Measurements from ENCODE around the gene CLDN15. TPM values are rescaled to one million over a fixed set of nuclear protein-coding genes. Genes with fewer than 3 reads are reported as not detected.

Gene CLDN15
- total RNA-seq, 2 experiments from 2014 or later = 12.6 to 15.2 TPM

DNA sequence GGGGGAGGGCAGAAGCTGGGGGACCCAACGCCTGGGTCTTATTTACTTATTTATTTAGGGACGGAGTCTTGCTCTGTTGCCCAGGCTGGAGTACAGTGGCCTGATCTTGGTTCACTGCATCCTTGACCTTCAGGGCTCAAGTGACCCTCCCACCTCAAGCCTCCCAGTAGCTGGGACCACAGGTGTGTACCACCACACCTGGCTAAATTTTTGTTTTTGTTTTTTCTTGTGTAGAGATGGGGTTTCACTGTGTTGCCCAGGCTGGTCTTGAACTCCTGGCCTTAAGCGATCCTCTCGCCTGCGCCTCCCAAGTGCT, 35.0 kb downstream of the CLDN15 start:
- no peak overlapping the region for H3K27ac Mint-ChIP-seq
- intact Hi-C loops (cut with DNase I, micrococcal nuclease) = no loop called here
- no peak for TF ChIP-seq CTCF (IDR thresholded peaks at IDR 0.05)
- peaks cover 0 to 13% of the 10 kb centered on the region in 2 experiments for H3K9me3 ChIP-seq (ENCODE audit: control insufficient read depth in 1 of 2, insufficient read depth in 1 of 2, low read length in 2 of 2)
- H3K27me3 Mint-ChIP-seq = peaks cover 36% of the 10 kb centered on the region
- H3K36me3 ChIP-seq (ENCODE audit: insufficient read depth, low read length) = no peaks in the 10 kb centered on the region
- peaks cover 4% of the 10 kb centered on the region for H3K36me3 Mint-ChIP-seq (ENCODE audit: low read depth)
- CTCF ChIA-PET = interaction anchor here (0.5 to 2.6 kb wide), 2 partner anchors 10 to 304 kb away, joined by 3 to 7 read pairs; no protein-coding TSS in a partner anchor
- no peak overlapping the region for H3K27ac ChIP-seq (ENCODE audit: low read depth in 1 of 2, low read length in 2 of 2)
- ATAC-seq (ENCODE audit: poor library complexity) = no peak
- no peak overlapping the region for H3K4me3 Mint-ChIP-seq
- POLR2A ChIA-PET = interaction anchor here (1.4 kb wide), 1 partner anchor 15 kb away, joined by 4 read pairs; the partner anchor contains the start of gene ZNHIT1
- DNase-seq = no peak
- peaks cover 18 to 24% of the 10 kb centered on the region in 2 experiments for H3K27me3 ChIP-seq (ENCODE audit: control insufficient read depth in 1 of 2, insufficient read depth in 2 of 2, low read length in 2 of 2)
- H3K4me1 Mint-ChIP-seq (ENCODE audit: low read depth) = peaks cover 15% of the 10 kb centered on the region
- no peak overlapping the region for H3K4me3 ChIP-seq (ENCODE audit: low read length)
- H3K9me3 Mint-ChIP-seq = no peaks in the 10 kb centered on the region
- peaks cover 37% of the 10 kb centered on the region for H3K4me1 ChIP-seq (ENCODE audit: insufficient read depth, low read length)

DNA sequence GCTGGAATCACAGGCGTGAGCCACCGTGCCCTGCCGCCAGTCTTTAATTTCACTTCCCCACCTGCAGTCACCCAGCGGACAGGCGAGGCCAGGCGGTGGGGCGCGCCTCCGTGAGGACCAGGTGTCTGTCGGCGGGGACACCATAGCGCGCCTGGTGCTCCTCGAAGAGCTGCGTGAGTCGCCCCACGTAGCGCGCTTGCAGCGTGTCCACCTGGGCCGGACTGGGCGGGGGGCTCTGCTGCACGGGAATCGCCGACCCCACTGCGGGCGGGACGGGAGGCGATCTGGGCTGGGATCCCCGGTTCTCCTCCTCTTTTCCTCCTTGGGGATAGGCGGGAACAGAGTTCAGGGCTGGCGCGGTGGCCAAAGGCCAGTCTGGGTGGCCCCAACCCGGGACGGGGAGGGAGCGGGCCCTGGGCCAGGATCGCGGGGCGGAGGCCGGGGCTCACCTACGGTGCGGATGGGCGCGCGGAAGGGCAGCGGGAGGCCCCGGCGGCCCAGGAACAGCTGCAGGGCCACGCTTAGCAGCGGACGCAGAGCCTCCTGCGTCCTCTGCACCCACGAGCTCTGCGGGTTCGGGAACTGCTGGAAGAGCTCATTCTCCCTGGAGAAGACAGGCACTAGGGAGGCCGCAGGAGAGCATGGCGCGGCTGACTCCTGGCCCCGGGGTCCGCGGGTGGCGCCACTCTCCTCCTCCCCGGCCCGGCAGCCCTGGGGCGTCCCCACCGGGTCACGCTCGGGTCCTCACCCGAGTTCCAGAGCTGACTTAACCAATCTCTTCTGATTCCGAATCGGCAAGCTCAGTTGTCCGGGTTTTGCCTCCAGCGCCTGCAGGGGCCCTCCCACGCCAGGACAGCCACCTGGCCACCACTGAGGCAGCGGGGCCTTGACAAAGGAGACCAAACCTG, 35.7 kb downstream of the CLDN15 start:
- DNase-seq (peak in 1 of 14 experiments; percentile 25), ATAC-seq (ENCODE audit: poor library complexity) (no peak)
- intact Hi-C loops (cut with DNase I, micrococcal nuclease) = no loop called here
- CTCF ChIA-PET = interaction anchor here (0.5 kb wide), 2 partner anchors 19 to 303 kb away, joined by 3 to 5 read pairs; no protein-coding TSS in a partner anchor
- no peak for TF ChIP-seq CTCF (IDR thresholded peaks at IDR 0.05)
- peaks cover 40% of the 10 kb centered on the region for H3K27me3 Mint-ChIP-seq
- H3K9me3 ChIP-seq (ENCODE audit: control insufficient read depth in 1 of 2, insufficient read depth in 1 of 2, low read length in 2 of 2) = peaks cover 0 to 13% of the 10 kb centered on the region in 2 experiments
- no peak overlapping the region for H3K27ac Mint-ChIP-seq
- peaks cover 15% of the 10 kb centered on the region for H3K4me1 Mint-ChIP-seq (ENCODE audit: low read depth)
- H3K36me3 Mint-ChIP-seq (ENCODE audit: low read depth) = peaks cover 4% of the 10 kb centered on the region
- no peaks in the 10 kb centered on the region for H3K9me3 Mint-ChIP-seq
- H3K36me3 ChIP-seq (ENCODE audit: insufficient read depth, low read length) = no peaks in the 10 kb centered on the region
- no peak overlapping the region for H3K4me3 ChIP-seq (ENCODE audit: low read length)
- peaks cover 18 to 24% of the 10 kb centered on the region in 2 experiments for H3K27me3 ChIP-seq (ENCODE audit: control insufficient read depth in 1 of 2, insufficient read depth in 2 of 2, low read length in 2 of 2)
- peaks cover 37% of the 10 kb centered on the region for H3K4me1 ChIP-seq (ENCODE audit: insufficient read depth, low read length)
- H3K27ac ChIP-seq (ENCODE audit: low read depth in 1 of 2, low read length in 2 of 2) = no peak overlapping the region
- POLR2A ChIA-PET = interaction anchor here (1.4 kb wide), 1 partner anchor 16 kb away, joined by 4 read pairs; the partner anchor contains the start of gene ZNHIT1
- no peak overlapping the region for H3K4me3 Mint-ChIP-seq

- ATAC-seq (ENCODE audit: poor library complexity) = peak; percentile 58
- H3K36me3 Mint-ChIP-seq (ENCODE audit: low read depth) = peaks cover 4% of the 10 kb centered on the region
- H3K27me3 Mint-ChIP-seq = peaks cover 40% of the 10 kb centered on the region
- no peaks in the 10 kb centered on the region for H3K36me3 ChIP-seq (ENCODE audit: insufficient read depth, low read length)
- H3K4me1 Mint-ChIP-seq (ENCODE audit: low read depth) = peaks cover 15% of the 10 kb centered on the region
- no peak within 1 kb of the TSS for H3K4me3 ChIP-seq (ENCODE audit: low read length)
- no peak within 1 kb of the TSS for H3K27ac ChIP-seq (ENCODE audit: low read depth in 1 of 2, low read length in 2 of 2)
- no peak within 1 kb of the TSS for H3K27ac Mint-ChIP-seq
- H3K9me3 Mint-ChIP-seq = no peaks in the 10 kb centered on the region
- peak within 1 kb of the TSS; percentile 79 for H3K4me3 Mint-ChIP-seq
- TF ChIP-seq CTCF (IDR thresholded peaks at IDR 0.05) = no peak
- DNase-seq = no peak
- peaks cover 18 to 24% of the 10 kb centered on the region in 2 experiments for H3K27me3 ChIP-seq (ENCODE audit: control insufficient read depth in 1 of 2, insufficient read depth in 2 of 2, low read length in 2 of 2)
- intact Hi-C loops (cut with DNase I, micrococcal nuclease) = no loop called here
- CTCF ChIA-PET = no interaction called here
- H3K4me1 ChIP-seq (ENCODE audit: insufficient read depth, low read length) = peaks cover 37% of the 10 kb centered on the region
- peaks cover 0 to 13% of the 10 kb centered on the region in 2 experiments for H3K9me3 ChIP-seq (ENCODE audit: control insufficient read depth in 1 of 2, insufficient read depth in 1 of 2, low read length in 2 of 2)
- POLR2A ChIA-PET = no interaction called here
Observed at GRCh38 chr7:101200862-101201599, 36.6 kb downstream of the CLDN15 start, which contains the start of gene MOGAT3. TSS of gene MOGAT3 (minus strand) at chr7:101201036. CDS start at chr7:101200854, 182 bp downstream.

All from CD4-positive, alpha-beta T cell (primary cell).